PC-3 (cell line): Measurements from ENCODE around the gene NUDT8.

Experiments used
- EZH2 ChIP-seq: fragments of 300-600 bp; sonication (generic); IDR thresholded peaks from one replicate; pipeline ENCODE4 v1.6.1; 2017; ENCODE audit warnings: antibody characterized with exemption, mild to moderate bottlenecking, low read length; ENCODE audit not compliant: unreplicated experiment
- EZH2phosphoT487 ChIP-seq: fragments of 300-600 bp; sonication (generic); IDR thresholded peaks from 2 replicates; pipeline ENCODE4 v1.6.1; 2018; ENCODE audit warnings: mild to moderate bottlenecking, antibody characterized with exemption, low read length, borderline replicate concordance
- TF ChIP-seq, protein P1 (sequence below): fragments of 300-600 bp; sonication (generic); conservative IDR thresholded peaks from 2 replicates; pipeline ENCODE4 v1.5.1; 2017; ENCODE audit warnings: antibody characterized with exemption, low read depth, mild to moderate bottlenecking, low read length

- TF ChIP-seq, protein P1, sequence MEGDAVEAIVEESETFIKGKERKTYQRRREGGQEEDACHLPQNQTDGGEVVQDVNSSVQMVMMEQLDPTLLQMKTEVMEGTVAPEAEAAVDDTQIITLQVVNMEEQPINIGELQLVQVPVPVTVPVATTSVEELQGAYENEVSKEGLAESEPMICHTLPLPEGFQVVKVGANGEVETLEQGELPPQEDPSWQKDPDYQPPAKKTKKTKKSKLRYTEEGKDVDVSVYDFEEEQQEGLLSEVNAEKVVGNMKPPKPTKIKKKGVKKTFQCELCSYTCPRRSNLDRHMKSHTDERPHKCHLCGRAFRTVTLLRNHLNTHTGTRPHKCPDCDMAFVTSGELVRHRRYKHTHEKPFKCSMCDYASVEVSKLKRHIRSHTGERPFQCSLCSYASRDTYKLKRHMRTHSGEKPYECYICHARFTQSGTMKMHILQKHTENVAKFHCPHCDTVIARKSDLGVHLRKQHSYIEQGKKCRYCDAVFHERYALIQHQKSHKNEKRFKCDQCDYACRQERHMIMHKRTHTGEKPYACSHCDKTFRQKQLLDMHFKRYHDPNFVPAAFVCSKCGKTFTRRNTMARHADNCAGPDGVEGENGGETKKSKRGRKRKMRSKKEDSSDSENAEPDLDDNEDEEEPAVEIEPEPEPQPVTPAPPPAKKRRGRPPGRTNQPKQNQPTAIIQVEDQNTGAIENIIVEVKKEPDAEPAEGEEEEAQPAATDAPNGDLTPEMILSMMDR: no peak
- no peak for TF ChIP-seq EZH2
- no peak for TF ChIP-seq EZH2phosphoT487
Measured at GRCh38 chr11:67582011-67582410, 47.7 kb downstream of the NUDT8 start.
